DLD1 (cell line): Measurements from ENCODE around the gene TAAR8.
"Not testable (repeated sequence)": the region's sequence is repeated elsewhere in the genome, so short reads cannot be mapped to it uniquely, and the experiment has no call there.

Experiments used
- in situ Hi-C: cut with HindIII; loops from 2 replicates; pipeline ENCODE4 v1.10.0; 2017; ENCODE audit warnings: low sequenced_read_pairs

TAAR8 gene

GRCh38 chr6:132544826-132545225 is 7.6 kb upstream of the TAAR8 start:
- in situ Hi-C loops, result no loop called here

GRCh38 chr6:132548746-132549463 is 3.6 kb upstream of the TAAR8 start:
- in situ Hi-C loops, result no loop called here

DNA sequence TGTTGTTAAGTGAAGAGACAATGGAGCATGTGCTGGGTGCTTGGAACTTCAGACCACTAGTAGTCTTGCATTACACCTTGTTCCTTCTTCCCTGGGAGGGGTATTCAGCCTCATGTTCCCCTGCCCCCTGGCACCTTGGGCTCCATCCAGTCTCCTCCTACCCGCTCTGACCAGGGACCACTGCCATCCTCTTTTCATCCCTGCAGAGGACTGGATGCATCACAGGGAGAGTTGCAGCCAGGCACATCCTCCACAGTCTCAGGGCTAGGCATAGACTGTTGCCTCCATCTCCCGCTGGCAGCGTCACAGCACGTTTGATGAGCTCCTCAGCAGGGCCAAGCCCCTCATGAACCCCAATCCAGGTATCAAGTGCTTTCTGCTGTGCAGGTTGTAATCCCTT is 1.3 kb upstream of the TAAR8 start:
- in situ Hi-C loops, result no loop called here

DNA sequence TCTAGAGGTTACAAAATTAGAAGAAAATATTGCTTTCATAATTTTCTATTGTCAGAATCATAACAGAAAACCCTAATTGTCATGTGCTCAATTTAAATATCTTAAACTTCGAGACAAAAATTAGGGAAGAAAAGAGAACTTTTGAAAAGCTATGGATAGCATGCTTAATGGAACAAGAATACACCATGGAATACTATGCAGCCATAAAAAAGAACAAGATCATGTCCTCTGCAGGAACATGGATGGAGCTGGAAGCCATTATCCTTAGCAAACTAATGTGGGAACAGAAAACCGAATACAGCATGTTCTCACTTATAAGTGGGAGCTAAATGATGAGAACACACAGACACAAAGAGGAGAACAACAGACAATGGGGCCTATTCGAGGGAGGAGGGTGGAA is 7.6 kb downstream of the TAAR8 start:
- in situ Hi-C loops, result not testable (repeated sequence)

- in situ Hi-C loops, result no loop called here
These were observed 13.9 kb downstream of the TAAR8 start for GRCh38 chr6:132566404-132566803.

DNA sequence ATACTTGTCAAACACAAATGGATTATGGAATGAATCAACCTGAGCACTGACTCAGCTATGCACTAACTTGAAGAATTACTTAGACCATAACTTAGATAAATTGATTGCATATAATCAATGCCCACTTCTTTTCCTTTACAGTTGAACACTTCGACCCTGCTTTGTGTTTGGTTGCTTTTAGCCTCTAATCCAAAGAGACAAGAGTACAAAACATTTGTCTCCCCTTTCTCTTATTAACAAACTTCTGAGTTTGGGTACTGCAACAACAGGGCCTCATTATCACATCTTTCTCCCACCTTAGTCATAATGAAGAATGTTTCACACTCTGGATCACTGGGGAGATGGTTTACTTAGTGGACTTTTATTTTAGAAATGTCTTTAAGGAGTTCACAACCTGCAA is 15.1 kb downstream of the TAAR8 start:
- in situ Hi-C loops, result no loop called here

DNA sequence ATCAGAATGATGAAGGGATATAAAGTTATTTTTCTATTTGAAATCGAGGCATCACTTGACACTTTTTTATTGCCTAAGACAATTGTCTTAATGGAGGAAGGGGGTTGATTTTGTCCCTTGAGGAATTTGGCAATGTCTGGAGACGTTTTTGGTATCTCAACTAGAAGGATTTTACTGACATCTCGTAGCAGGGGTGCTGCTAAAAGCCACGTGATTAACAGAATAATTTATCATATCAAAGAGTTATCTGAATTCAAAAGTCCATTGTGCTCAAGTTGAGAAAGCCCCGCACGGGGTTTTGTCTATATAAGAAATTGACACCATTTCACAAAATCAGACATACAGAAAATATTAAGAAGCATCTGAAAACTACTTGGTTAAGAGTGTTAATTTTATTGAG is 16.1 kb downstream of the TAAR8 start:
- in situ Hi-C loops, result no loop called here

DNA sequence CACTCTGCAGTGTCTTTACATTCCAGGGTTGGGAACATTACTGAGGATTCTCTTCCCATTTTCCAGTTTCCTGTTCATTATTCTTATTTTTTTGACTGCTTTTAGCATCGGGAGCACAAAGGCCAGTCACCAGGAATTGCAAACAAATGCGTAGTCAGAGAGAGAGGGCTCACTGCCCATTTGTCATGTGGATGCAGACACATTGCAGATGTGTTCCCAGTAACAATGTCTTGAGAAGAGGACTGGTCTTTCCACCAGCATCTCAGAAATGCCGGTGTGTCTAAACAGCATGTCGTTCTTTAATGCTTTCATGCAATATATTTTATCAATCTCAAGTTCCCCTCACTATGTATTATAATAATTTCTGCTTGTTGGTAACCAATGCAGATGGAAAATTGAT is 16.7 kb downstream of the TAAR8 start:
- in situ Hi-C loops, result no loop called here

DNA sequence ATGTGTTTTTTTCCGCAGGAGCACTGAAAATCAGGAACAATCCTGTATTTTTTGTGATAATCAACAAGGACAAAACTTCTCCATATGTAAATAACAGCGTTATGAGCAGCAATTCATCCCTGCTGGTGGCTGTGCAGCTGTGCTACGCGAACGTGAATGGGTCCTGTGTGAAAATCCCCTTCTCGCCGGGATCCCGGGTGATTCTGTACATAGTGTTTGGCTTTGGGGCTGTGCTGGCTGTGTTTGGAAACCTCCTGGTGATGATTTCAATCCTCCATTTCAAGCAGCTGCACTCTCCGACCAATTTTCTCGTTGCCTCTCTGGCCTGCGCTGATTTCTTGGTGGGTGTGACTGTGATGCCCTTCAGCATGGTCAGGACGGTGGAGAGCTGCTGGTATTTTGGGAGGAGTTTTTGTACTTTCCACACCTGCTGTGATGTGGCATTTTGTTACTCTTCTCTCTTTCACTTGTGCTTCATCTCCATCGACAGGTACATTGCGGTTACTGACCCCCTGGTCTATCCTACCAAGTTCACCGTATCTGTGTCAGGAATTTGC is 17.8 kb downstream of the TAAR8 start, which contains the start of gene TAAR6:
TAAR6 (plus strand) TSS at position 102 of the 557 bp plus-strand sequence; CDS start at position 102, 0 bp downstream.
- in situ Hi-C loops, result no loop called here

DNA sequence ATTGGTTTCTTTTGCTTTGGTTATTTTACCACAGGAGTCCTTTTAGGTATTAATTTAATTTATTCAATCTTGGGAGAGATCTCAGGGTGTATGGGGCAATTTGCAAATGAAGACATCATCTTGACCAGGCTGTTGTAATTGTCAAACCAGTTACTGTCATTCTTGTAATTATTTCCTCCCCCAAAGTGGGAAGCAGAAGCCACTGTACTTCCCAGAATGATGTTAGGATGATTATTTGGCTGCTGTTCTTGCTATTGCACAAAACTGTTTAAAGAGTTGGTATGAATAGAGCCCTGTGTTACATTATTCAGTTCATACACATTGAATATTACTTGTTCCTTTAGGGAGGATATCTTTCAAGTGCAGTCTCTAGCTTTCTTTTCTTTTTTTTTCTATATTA is 19.3 kb downstream of the TAAR8 start:
- in situ Hi-C loops, result no loop called here

GRCh38 chr6:132584698-132585097 is 32.2 kb downstream of the TAAR8 start:
- in situ Hi-C loops, result no loop called here

GRCh38 chr6:132587424-132587823 is 35.0 kb downstream of the TAAR8 start:
- in situ Hi-C loops, result no loop called here

- in situ Hi-C loops, result no loop called here
These were observed 37.0 kb downstream of the TAAR8 start, which contains the start of gene TAAR5 for GRCh38 chr6:132589454-132589853. TAAR5 (minus strand) TSS chr6:132589741; CDS start chr6:132589686, 55 bp downstream.

DNA sequence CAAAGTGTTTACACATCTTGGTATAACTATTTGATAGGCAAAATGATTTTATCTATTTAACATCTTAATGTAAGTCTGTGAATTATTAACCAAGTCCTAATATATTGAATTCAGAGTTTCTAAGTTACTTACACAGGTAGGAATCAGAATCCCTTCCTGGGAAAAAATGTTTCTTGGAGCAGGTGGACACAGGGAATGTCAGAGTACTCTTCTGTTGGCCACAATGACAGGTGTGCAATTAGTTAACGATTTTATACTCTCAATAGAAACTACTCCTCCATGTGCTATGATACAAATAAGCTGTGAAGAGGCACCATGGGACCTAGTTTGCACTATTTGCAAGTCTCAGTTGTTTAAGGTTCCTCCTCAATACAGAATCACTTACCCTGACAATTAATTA is 37.9 kb downstream of the TAAR8 start:
- in situ Hi-C loops, result no loop called here

- in situ Hi-C loops, result no loop called here
These were observed 40.4 kb downstream of the TAAR8 start for GRCh38 chr6:132592855-132593254.

DNA sequence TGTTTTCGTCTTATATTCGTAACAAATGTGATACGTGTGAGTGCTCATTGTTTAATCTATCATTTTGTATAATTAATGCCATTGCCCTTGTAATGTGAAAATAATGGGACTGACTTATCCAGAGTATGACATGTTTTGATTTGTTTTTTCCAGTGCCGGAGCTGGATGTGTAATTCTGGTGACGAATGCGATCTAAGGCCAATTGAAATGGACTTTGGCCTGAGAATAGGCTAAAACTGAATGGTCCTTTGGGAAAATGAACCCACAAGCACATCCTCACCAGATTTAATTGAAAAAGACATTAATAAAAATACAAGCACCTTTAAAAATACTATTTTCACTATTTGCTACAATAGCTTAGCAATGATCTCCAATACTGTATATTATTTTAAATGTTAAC is 43.7 kb downstream of the TAAR8 start:
- in situ Hi-C loops, result no loop called here

- in situ Hi-C loops, result no loop called here
These were observed 46.0 kb downstream of the TAAR8 start for GRCh38 chr6:132598473-132598872.

DNA sequence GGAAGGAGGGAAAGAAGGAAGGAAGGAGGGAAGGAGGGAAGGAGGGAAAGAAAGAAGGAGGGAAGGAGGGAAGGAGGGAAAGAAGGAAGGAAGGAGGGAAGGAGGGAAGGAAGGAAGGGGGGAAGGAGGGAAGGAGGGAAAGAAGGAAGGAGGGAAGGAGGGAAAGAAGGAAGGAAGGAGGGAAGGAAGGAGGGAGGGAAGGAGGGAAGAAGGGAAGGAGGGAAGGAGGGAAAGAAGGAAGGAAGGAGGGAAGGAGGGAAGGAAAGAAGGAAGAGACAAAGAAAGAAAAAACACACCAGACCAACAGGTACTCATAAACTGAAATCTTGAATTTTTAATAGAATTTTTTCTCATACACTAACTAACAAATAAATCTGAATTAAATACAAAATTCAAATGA is 48.4 kb downstream of the TAAR8 start:
- in situ Hi-C loops, result not testable (repeated sequence)
